CD14-positive monocyte (primary cell): ENCODE data around the gene LNPEP. TPM values are rescaled to one million over a fixed set of nuclear protein-coding genes. Genes with fewer than 3 reads are reported as not detected.
A peak's percentile ranks its signal among the peaks of the same experiment; 100 is the strongest.

ENCODE experiments used
- DNase-seq, 3 donors: peaks; one replicate each; pipeline ENCODE4 v3.0.0-alpha.2; 2011 to 2022
- H2AFZ ChIP-seq: 2 replicates; pipeline ENCODE4 v1.6.0; 2012; ENCODE audit warnings: mild to moderate bottlenecking, low read depth, low read length, inconsistent platforms; ENCODE audit not compliant: insufficient read depth, poor library complexity, severe bottlenecking
- H3K27ac ChIP-seq, 2 donors: 1 replicate in 1 of 2; 2 replicates in 1 of 2; pipeline ENCODE4 v1.5.1; 2012 to 2013; ENCODE audit warnings: low read length in 2 of 2, control low read depth in 1 of 2, inconsistent platforms in 1 of 2, low read depth in 1 of 2, mild to moderate bottlenecking in 1 of 2
- H3K27me3 ChIP-seq, 2 donors: one replicate each; pipeline versions ENCODE4 v1.6.0 to v1.6.1; 2011 to 2013; ENCODE audit warnings: low read length in 2 of 2; ENCODE audit not compliant: control insufficient read depth in 2 of 2, insufficient read depth in 2 of 2
- H3K36me3 ChIP-seq, 2 donors: replicated peaks in 1 of 2; 1 replicate in 1 of 2; 2 replicates in 1 of 2; pipeline versions ENCODE4 v1.5.1 to v1.6.1; 2012 to 2013; ENCODE audit warnings: low read length in 2 of 2, control low read depth in 1 of 2, inconsistent platforms in 1 of 2, mild to moderate bottlenecking in 1 of 2; ENCODE audit not compliant: insufficient read depth in 2 of 2, control insufficient read depth in 1 of 2
- H3K4me1 ChIP-seq, 2 donors: 1 replicate in 1 of 2; 2 replicates in 1 of 2; pipeline versions ENCODE4 v1.5.1 to v1.6.1; 2012 to 2013; ENCODE audit warnings: low read length in 2 of 2, control low read depth in 1 of 2, inconsistent platforms in 1 of 2, mild to moderate bottlenecking in 1 of 2, moderate library complexity in 1 of 2; ENCODE audit not compliant: insufficient read depth in 2 of 2, control insufficient read depth in 1 of 2
- H3K4me2 ChIP-seq: replicated peaks from 2 replicates; pipeline ENCODE3; 2012; ENCODE audit warnings: low read length, moderate library complexity, mild to moderate bottlenecking; ENCODE audit not compliant: poor library complexity, severe bottlenecking; ENCODE audit errors: extremely low read depth
- H3K4me3 ChIP-seq, 3 experiments: fragments of 200-600 bp in 1 of 3; sonication (generic) in 1 of 3; replicated peaks in 1 of 3; 1 replicate in 2 of 3; 2 replicates in 1 of 3; pipeline ENCODE4 v1.5.1; 2011 to 2013; ENCODE audit warnings: low read length in 3 of 3, mild to moderate bottlenecking in 3 of 3, control low read depth in 2 of 3, low read depth in 2 of 3, inconsistent platforms in 1 of 3, moderate library complexity in 1 of 3
- H3K79me2 ChIP-seq: 2 replicates; pipeline ENCODE4 v1.6.0; 2012; ENCODE audit warnings: mild to moderate bottlenecking, control low read depth, inconsistent platforms, low read length, moderate library complexity; ENCODE audit not compliant: insufficient read depth
- H3K9ac ChIP-seq: 2 replicates; pipeline ENCODE4 v1.6.0; 2017; ENCODE audit warnings: low read length, mild to moderate bottlenecking; ENCODE audit not compliant: insufficient read depth, poor library complexity, severe bottlenecking
- H3K9me3 ChIP-seq, 2 donors: replicated peaks in 1 of 2; 1 replicate in 1 of 2; 2 replicates in 1 of 2; pipeline versions ENCODE4 v1.5.1 to v1.6.1; 2012 to 2013; ENCODE audit warnings: low read length in 2 of 2, control low read depth in 1 of 2; ENCODE audit not compliant: control insufficient read depth in 1 of 2, insufficient read depth in 1 of 2
- H4K20me1 ChIP-seq: 2 replicates; pipeline ENCODE4 v1.6.0; 2012; ENCODE audit warnings: mild to moderate bottlenecking, low read length, control low read depth, moderate library complexity; ENCODE audit not compliant: insufficient read depth
- H3K27ac Mint-ChIP-seq, 7 donors: one replicate each; pipeline ENCODE4 v1.8.0; 2020; ENCODE audit warnings: mild to moderate bottlenecking in 7 of 7, mixed read lengths in 7 of 7, moderate library complexity in 6 of 7, inconsistent platforms in 2 of 7
- H3K27me3 Mint-ChIP-seq, 3 donors: one replicate each; pipeline ENCODE4 v1.8.0; 2021 to 2022; ENCODE audit warnings: low read depth in 3 of 3, mild to moderate bottlenecking in 3 of 3, mixed read lengths in 3 of 3, moderate library complexity in 3 of 3, inconsistent platforms in 1 of 3
- H3K36me3 Mint-ChIP-seq, 2 donors: one replicate each; pipeline ENCODE4 v1.8.0; 2020; ENCODE audit warnings: mixed read lengths in 2 of 2, inconsistent platforms in 1 of 2, mild to moderate bottlenecking in 1 of 2
- H3K4me1 Mint-ChIP-seq: one replicate; pipeline ENCODE4 v1.8.0; 2020; ENCODE audit warnings: mild to moderate bottlenecking, mixed read lengths
- H3K4me3 Mint-ChIP-seq, 2 donors: one replicate each; pipeline ENCODE4 v1.8.0; 2020; ENCODE audit warnings: mild to moderate bottlenecking in 2 of 2, mixed read lengths in 2 of 2, moderate library complexity in 1 of 2
- H3K9me3 Mint-ChIP-seq, 7 donors: one replicate each; pipeline ENCODE4 v1.8.0; 2020 to 2022; ENCODE audit warnings: mixed read lengths in 7 of 7, mild to moderate bottlenecking in 6 of 7, moderate library complexity in 6 of 7, inconsistent platforms in 2 of 7
- CTCF ChIP-seq: fragments of 200-600 bp; IDR thresholded peaks from one replicate; pipeline ENCODE4 v1.8.0; 2022; ENCODE audit warnings: antibody characterized with exemption, mild to moderate bottlenecking
- WGBS: methylation state at CpG from one replicate; pipeline ENCODE4 v1.1.5; 2013; ENCODE audit warnings: missing lambda C conversion rate; ENCODE audit not compliant: insufficient coverage; 5-methylcytosine and 5-hydroxymethylcytosine counted together
- intact Hi-C, 2 donors: fragments of 100-400 bp; cut with micrococcal nuclease; formaldehyde crosslinking; loops; one replicate each; pipeline versions ENCODE4 v1.15.0 to v1.15.1; 2023
- polyA plus RNA-seq, 3 donors: library from polyadenylated mRNA; depleted of rRNA in 1 of 3; unstranded in 2 of 3; stranded (reverse) in 1 of 3; fragments of 300-500 nt in 2 of 3; fragments of >200 nt in 1 of 3; fragmentation: Illumina TruSeq in 2 of 3; gene quantifications; 1 replicate in 2 of 3; 2 replicates in 1 of 3; pipeline ENCODE4 v1.2.3, GENCODE V29; 2012 to 2021

Gene LNPEP
- polyA plus RNA-seq, 3 donors = 9.2 to 22.5 (median 14.5) TPM

GRCh38 chr5:96984506-96985192, 48.8 kb downstream of the LNPEP start:
- Histone ChIP-seq H3K27me3 (no peaks in the 10 kb centered on the region), H3K27ac (no peak overlapping the region), H3K36me3 (peaks cover 52 to 92% of the 10 kb centered on the region in 2 donors), H3K9ac (no peak overlapping the region), H4K20me1 (peaks cover 31% of the 10 kb centered on the region), H3K4me1 (no peaks in the 10 kb centered on the region), H3K4me3 (no peak overlapping the region), H3K4me2 (no peak overlapping the region), H3K79me2 (peaks cover 33% of the 10 kb centered on the region), H3K9me3 (no peaks in the 10 kb centered on the region), H2AFZ (no peak overlapping the region)
- no peak for DNase-seq
- Mint-ChIP-seq H3K27ac (peak overlapping the region in 1 of 7 donors; percentile 5), H3K4me3 (no peak overlapping the region), H3K4me1 (no peaks in the 10 kb centered on the region), H3K27me3 (no peaks in the 10 kb centered on the region), H3K9me3 (no peaks in the 10 kb centered on the region), H3K36me3 (peaks cover 63 to 65% of the 10 kb centered on the region in 2 donors)
- no peak for TF ChIP-seq CTCF
- intact Hi-C loops = no loop called here
- WGBS = 57% methylated on average over 1 of the region's 1 CpG

- no peaks in the 10 kb centered on the region for H3K9me3 Mint-ChIP-seq
- H3K4me1 Mint-ChIP-seq = no peaks in the 10 kb centered on the region
- no peaks in the 10 kb centered on the region for H3K4me1 ChIP-seq
- H3K9ac ChIP-seq = no peak overlapping the region
- H3K27me3 ChIP-seq = no peaks in the 10 kb centered on the region
- H3K27ac ChIP-seq = no peak overlapping the region
- H3K79me2 ChIP-seq = peaks cover 25% of the 10 kb centered on the region
- TF ChIP-seq CTCF = no peak
- no peaks in the 10 kb centered on the region for H3K27me3 Mint-ChIP-seq
- H3K36me3 ChIP-seq = peaks cover 54 to 92% of the 10 kb centered on the region in 2 donors
- H4K20me1 ChIP-seq = peaks cover 21% of the 10 kb centered on the region
- no peak overlapping the region for H3K4me3 Mint-ChIP-seq
- 100% methylated on average over 1 of the region's 3 CpGs for WGBS
- no peak overlapping the region for H3K4me3 ChIP-seq
- no peak overlapping the region for H2AFZ ChIP-seq
- H3K27ac Mint-ChIP-seq = peak overlapping the region in 1 of 7 donors; percentile 7
- peaks cover 58 to 63% of the 10 kb centered on the region in 2 donors for H3K36me3 Mint-ChIP-seq
- H3K4me2 ChIP-seq = no peak overlapping the region
- DNase-seq = no peak
- intact Hi-C loops = no loop called here
- no peaks in the 10 kb centered on the region for H3K9me3 ChIP-seq
Observed at GRCh38 chr5:96986450-96986849, 50.6 kb downstream of the LNPEP start.
